Testis (tissue), 2 donors: Measurements from ENCODE around the gene LRRC3B.

Experiments used
- CTCF ChIP-seq, 3 experiments: fragments of 450-650 bp in 2 of 3; fragments of 200-600 bp in 1 of 3; sonication (generic) in 1 of 3; IDR thresholded peaks; one replicate each; pipeline ENCODE4 v1.5.1; 2016 to 2019; ENCODE audit warnings: antibody characterized with exemption in 3 of 3, mild to moderate bottlenecking in 2 of 3, moderate library complexity in 1 of 3
- POLR2A ChIP-seq: fragments of 450-650 bp; IDR thresholded peaks from one replicate; pipeline ENCODE4 v1.6.1; 2017; ENCODE audit warnings: antibody characterized with exemption, mild to moderate bottlenecking, moderate library complexity

DNA sequence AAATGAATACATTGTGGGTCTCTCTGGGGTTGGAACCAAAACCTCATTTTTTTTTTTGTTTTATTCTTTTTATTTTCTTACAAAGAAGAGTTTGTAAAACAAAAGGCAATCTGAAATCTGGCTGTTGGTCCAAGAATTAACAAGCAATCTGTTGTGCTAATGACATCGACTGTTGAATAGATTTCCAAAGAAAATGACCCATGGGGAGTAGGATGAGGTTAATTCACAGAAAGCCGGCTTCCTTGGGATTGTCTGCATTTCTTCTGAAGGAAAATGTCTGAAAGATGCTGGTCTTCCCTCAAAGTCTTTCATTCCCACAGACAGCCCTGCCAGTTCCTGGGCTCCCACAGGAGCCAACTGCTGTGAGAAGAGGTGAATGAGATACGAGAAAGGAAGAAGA is 92.9 kb downstream of the LRRC3B start:
- no peak for TF ChIP-seq CTCF (IDR thresholded peaks at IDR 0.05)
- TF ChIP-seq POLR2A: no peak
